ENCODE measurements around the gene TENT4A. TPM values are rescaled to one million over a fixed set of nuclear protein-coding genes. Genes with fewer than 3 reads are reported as not detected.

TENT4A gene
- total RNA-seq, 1 experiment from 2014 or later, result 17.7 TPM

- no peak for DNase-seq (ENCODE audit: extremely low read depth, low read depth)
These were observed 3.5 kb downstream of the TENT4A start for GRCh38 chr5:6716629-6717149.

- DNase-seq (ENCODE audit: extremely low read depth, low read depth), result no peak
These were observed 4.0 kb downstream of the TENT4A start for GRCh38 chr5:6717247-6717646.

- DNase-seq (ENCODE audit: extremely low read depth, low read depth), result no peak
These were observed 4.5 kb downstream of the TENT4A start for GRCh38 chr5:6717687-6718086.

- DNase-seq (ENCODE audit: extremely low read depth, low read depth), result no peak
These were observed 5.0 kb downstream of the TENT4A start for GRCh38 chr5:6718161-6718681.

- no peak for DNase-seq (ENCODE audit: extremely low read depth, low read depth)
These were observed 5.5 kb downstream of the TENT4A start for GRCh38 chr5:6718718-6719117.

GRCh38 chr5:6719417-6719816, 6.2 kb downstream of the TENT4A start:
- DNase-seq (ENCODE audit: extremely low read depth, low read depth), result no peak

- DNase-seq (ENCODE audit: extremely low read depth, low read depth), result no peak
These were observed 6.8 kb downstream of the TENT4A start for GRCh38 chr5:6719896-6720560.

GRCh38 chr5:6720561-6720921, 7.3 kb downstream of the TENT4A start:
- no peak for DNase-seq (ENCODE audit: extremely low read depth, low read depth)

GRCh38 chr5:6721442-6721841, 8.2 kb downstream of the TENT4A start:
- DNase-seq (ENCODE audit: extremely low read depth, low read depth), result no peak

- no peak for DNase-seq (ENCODE audit: extremely low read depth, low read depth)
These were observed 8.8 kb downstream of the TENT4A start for GRCh38 chr5:6722015-6722414.

GRCh38 chr5:6723122-6723815, 10.0 kb downstream of the TENT4A start:
- no peak for DNase-seq (ENCODE audit: extremely low read depth, low read depth)

- DNase-seq (ENCODE audit: extremely low read depth, low read depth), result no peak
These were observed 10.6 kb downstream of the TENT4A start for GRCh38 chr5:6723816-6724300.

GRCh38 chr5:6724321-6724929, 11.2 kb downstream of the TENT4A start:
- no peak for DNase-seq (ENCODE audit: extremely low read depth, low read depth)

GRCh38 chr5:6725421-6725820, 12.2 kb downstream of the TENT4A start:
- DNase-seq (ENCODE audit: extremely low read depth, low read depth), result no peak

GRCh38 chr5:6726006-6726405, 12.8 kb downstream of the TENT4A start:
- DNase-seq (ENCODE audit: extremely low read depth, low read depth), result no peak

- no peak for DNase-seq (ENCODE audit: extremely low read depth, low read depth)
These were observed 14.0 kb downstream of the TENT4A start for GRCh38 chr5:6727231-6727630.

- no peak for DNase-seq (ENCODE audit: extremely low read depth, low read depth)
These were observed 15.0 kb downstream of the TENT4A start for GRCh38 chr5:6728011-6728794.

- no peak for DNase-seq (ENCODE audit: extremely low read depth, low read depth)
These were observed 15.6 kb downstream of the TENT4A start for GRCh38 chr5:6728795-6729183.

GRCh38 chr5:6729386-6730310, 16.4 kb downstream of the TENT4A start:
- DNase-seq (ENCODE audit: extremely low read depth, low read depth), result no peak

GRCh38 chr5:6730407-6730806, 17.2 kb downstream of the TENT4A start:
- no peak for DNase-seq (ENCODE audit: extremely low read depth, low read depth)

Data from NCI-H460 (cell line).